ENCODE results near the gene SOD3. TPM values are rescaled to one million over a fixed set of nuclear protein-coding genes. Genes with fewer than 3 reads are reported as not detected.

Gene SOD3
- total and polyA plus RNA-seq, 9 of the 15 experiments (the other 6 are each of a cell fraction or from before 2014, with no cell fraction given) = 0.10 to 0.31 (median 0.24) TPM; not detected in 6

GRCh38 chr4:24791043-24791442 is 4.3 kb upstream of the SOD3 start:
- H3K4me3 ChIP-seq = no peak overlapping the region
- H3K4me1 ChIP-seq (replicated peaks in 1 of 2; ENCODE audit: control insufficient read depth in 2 of 2, insufficient read depth in 2 of 2, low read length in 2 of 2) = peaks cover 8 to 15% of the 10 kb centered on the region in 2 experiments; a peak in 4 of 5 replicates
- no peaks in the 10 kb centered on the region for H3K9me3 ChIP-seq (replicated peaks; ENCODE audit: control insufficient read depth, insufficient read depth, low read depth, low read length)
- intact Hi-C loops (cut with micrococcal nuclease) (no loop called here), in situ Hi-C loops (cut with MboI) (no loop called here)
- ChIA-PET CTCF (ENCODE audit: low intra/inter-chr PET ratio) (no interaction called here), POLR2A (no interaction called here)
- H3K36me3 ChIP-seq (ENCODE audit: control insufficient read depth, insufficient read depth, low read length) = no peaks in the 10 kb centered on the region
- FAIRE-seq (no peak), ATAC-seq (no peak), DNase-seq (ENCODE audit: extremely low read depth in 1 of 4, low spot score in 3 of 4) (no peak)
- H3K4me2 ChIP-seq (ENCODE audit: insufficient read depth, low read length) = no peak overlapping the region
- H3K9ac ChIP-seq (ENCODE audit: insufficient read depth in 1 of 2, low read depth in 2 of 2, low read length in 2 of 2) = no peak overlapping the region
- no peak overlapping the region for H2AFZ ChIP-seq (ENCODE audit: low read depth, low read length)
- H3K79me2 ChIP-seq (ENCODE audit: control insufficient read depth, insufficient read depth, low read length) = no peaks in the 10 kb centered on the region
- no peaks in the 10 kb centered on the region for H4K20me1 ChIP-seq (replicated peaks; ENCODE audit: control insufficient read depth, insufficient read depth, low read length)
- no peak for TF ChIP-seq POLR2H (tag; IDR thresholded peaks at IDR 0.05; ENCODE audit: low read depth)
- no peak for TF ChIP-seq ZNF12 (CRISPR knock-in tag; IDR thresholded peaks at IDR 0.05)
- no peak for TF ChIP-seq SMARCA5 (IDR thresholded peaks at IDR 0.05)
- TF ChIP-seq POLR3G (IDR thresholded peaks at IDR 0.05; ENCODE audit: extremely low read depth, insufficient read length, insufficient replicate concordance) = no peak
- TF ChIP-seq ZNF140 (CRISPR knock-in tag; IDR thresholded peaks at IDR 0.05) = no peak
- peak; percentile 61 for TF ChIP-seq TFE3 (CRISPR knock-in tag; IDR thresholded peaks at IDR 0.05)
- peak; percentile 59 for TF ChIP-seq USF2 (CRISPR knock-in tag; IDR thresholded peaks at IDR 0.05)
- H3K9me1 ChIP-seq (ENCODE audit: control insufficient read depth, insufficient read depth, low read length) = no peaks in the 10 kb centered on the region
- H3K27me3 ChIP-seq (ENCODE audit: control insufficient read depth in 2 of 2, insufficient read depth in 2 of 2, low read length in 2 of 2) = peaks cover 2 to 19% of the 10 kb centered on the region in 2 experiments; a peak in 4 of 5 replicates
- no TSS peak for BruUV-seq (replicated peaks)
- H3K27ac ChIP-seq (ENCODE audit: extremely low read depth, low read depth, low read length) = no peak overlapping the region

Data from K562 (cell line).